Testis (tissue), 2 donors: ENCODE measurements around the gene NR3C1.

Experiments
- POLR2A ChIP-seq: fragments of 450-650 bp; IDR thresholded peaks from one replicate; pipeline ENCODE4 v1.6.1; 2017; ENCODE audit warnings: antibody characterized with exemption, mild to moderate bottlenecking, moderate library complexity
- TF ChIP-seq, protein P1 (sequence below), 3 experiments: fragments of 450-650 bp in 2 of 3; fragments of 200-600 bp in 1 of 3; sonication (generic) in 1 of 3; IDR thresholded peaks; one replicate each; pipeline ENCODE4 v1.5.1; 2016 to 2019; ENCODE audit warnings: antibody characterized with exemption in 3 of 3, mild to moderate bottlenecking in 2 of 3, moderate library complexity in 1 of 3

DNA sequence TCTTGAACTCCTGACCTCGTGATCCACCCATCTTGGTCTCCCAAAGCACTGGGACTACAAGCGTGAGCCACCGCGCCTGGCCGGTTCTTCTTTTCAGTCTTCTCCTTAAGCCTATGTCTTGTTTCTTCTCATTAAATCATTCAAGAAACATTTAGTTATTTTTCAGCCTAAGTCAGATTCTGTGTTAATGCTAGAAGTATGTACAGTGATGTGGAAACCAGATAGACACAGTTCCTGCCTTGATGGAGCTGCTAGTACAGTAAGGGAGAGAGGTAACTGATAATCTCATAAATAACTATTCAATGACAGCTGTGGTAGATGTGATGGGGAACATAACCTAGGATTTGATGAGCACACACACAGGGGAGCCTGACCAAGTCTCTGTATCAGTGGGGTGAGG, 46.3 kb upstream of the NR3C1 start:
- TF ChIP-seq, protein P1, sequence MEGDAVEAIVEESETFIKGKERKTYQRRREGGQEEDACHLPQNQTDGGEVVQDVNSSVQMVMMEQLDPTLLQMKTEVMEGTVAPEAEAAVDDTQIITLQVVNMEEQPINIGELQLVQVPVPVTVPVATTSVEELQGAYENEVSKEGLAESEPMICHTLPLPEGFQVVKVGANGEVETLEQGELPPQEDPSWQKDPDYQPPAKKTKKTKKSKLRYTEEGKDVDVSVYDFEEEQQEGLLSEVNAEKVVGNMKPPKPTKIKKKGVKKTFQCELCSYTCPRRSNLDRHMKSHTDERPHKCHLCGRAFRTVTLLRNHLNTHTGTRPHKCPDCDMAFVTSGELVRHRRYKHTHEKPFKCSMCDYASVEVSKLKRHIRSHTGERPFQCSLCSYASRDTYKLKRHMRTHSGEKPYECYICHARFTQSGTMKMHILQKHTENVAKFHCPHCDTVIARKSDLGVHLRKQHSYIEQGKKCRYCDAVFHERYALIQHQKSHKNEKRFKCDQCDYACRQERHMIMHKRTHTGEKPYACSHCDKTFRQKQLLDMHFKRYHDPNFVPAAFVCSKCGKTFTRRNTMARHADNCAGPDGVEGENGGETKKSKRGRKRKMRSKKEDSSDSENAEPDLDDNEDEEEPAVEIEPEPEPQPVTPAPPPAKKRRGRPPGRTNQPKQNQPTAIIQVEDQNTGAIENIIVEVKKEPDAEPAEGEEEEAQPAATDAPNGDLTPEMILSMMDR (IDR thresholded peaks at IDR 0.05) = no peak
- TF ChIP-seq POLR2A = no peak
